A549 (cell line): ENCODE results near the gene PTGR3. TPM values are rescaled to one million over a fixed set of nuclear protein-coding genes. Genes with fewer than 3 reads are reported as not detected.

Source experiments
- ATAC-seq, 2 experiments: fragments of 200-7000 bp in 1 of 2; fragments of >200 bp in 1 of 2; cut with Nextera tagmentation in 1 of 2; cut with Tn5 transposase in 1 of 2; 3 replicates each; pipeline versions ENCODE4 v1.8.0 to v1.9.1; 2018 to 2020; ENCODE audit warnings: mild to moderate bottlenecking in 1 of 2, moderate library complexity in 1 of 2
- CTCF ChIA-PET: fragments of 300-600 bp; sonication (Branson Sonifier 250); formaldehyde crosslinking; extraction: SDS; loops from one replicate; lab custom pipeline; 2021; ENCODE audit warnings: antibody characterized with exemption, inconsistent platforms; lab: Yijun Ruan, JAX
- POLR2A ChIA-PET: fragments of 350-600 bp; formaldehyde crosslinking; extraction: SDS; loops from one replicate; lab custom pipeline; 2021; ENCODE audit warnings: antibody characterized with exemption, inconsistent platforms; lab: Yijun Ruan, JAX
- DNase-seq, 2 experiments: peaks; one replicate each; pipeline versions ENCODE4 v3.0.0 to v3.0.0-alpha.2; 2011 to 2016; ENCODE audit warnings: low read depth in 1 of 2, low spot score in 1 of 2
- FAIRE-seq: peaks from 2 replicates; lab custom pipeline; 2011; peaks lifted over from hg19 to GRCh38; lab: Jason Lieb, UNC
- H3K27ac ChIP-seq, 2 experiments: fragments of >200 bp; sonication (Bioruptor Twin); formaldehyde crosslinking; 3 replicates each; pipeline ENCODE4 v1.5.1; 2016 to 2017
- H3K4me1 ChIP-seq: fragments of >200 bp; sonication (Bioruptor Twin); formaldehyde crosslinking; 3 replicates; pipeline ENCODE4 v1.6.1; 2016
- H3K4me2 ChIP-seq: fragments of >200 bp; sonication (Bioruptor Twin); formaldehyde crosslinking; 3 replicates; pipeline ENCODE4 v1.6.1; 2016
- H3K4me3 ChIP-seq: fragments of >200 bp; sonication (Bioruptor Twin); formaldehyde crosslinking; 3 replicates; pipeline ENCODE4 v1.5.1; 2016
- H3K9me3 ChIP-seq: fragments of >200 bp; sonication (Bioruptor Twin); formaldehyde crosslinking; 3 replicates; pipeline ENCODE4 v1.6.1; 2016
- BHLHE40 ChIP-seq: IDR thresholded peaks from 2 replicates; pipeline ENCODE4 v1.6.1; 2012; ENCODE audit warnings: low read depth, low read length, inconsistent platforms
- CHD2 ChIP-seq: fragments of 150-350 bp; IDR thresholded peaks from 2 replicates; pipeline ENCODE4 v1.6.1; 2014; ENCODE audit warnings: low read length; ENCODE audit not compliant: partially characterized antibody
- CHD4 ChIP-seq: fragments of 200-600 bp; sonication (generic); IDR thresholded peaks from 2 replicates; pipeline ENCODE4 v1.6.1; 2016; ENCODE audit warnings: antibody characterized with exemption, mild to moderate bottlenecking, borderline replicate concordance
- EHF ChIP-seq: fragments of 250-450 bp; sonication (Bioruptor Pico); IDR thresholded peaks from 2 replicates; pipeline ENCODE4 v1.5.0; 2020; ENCODE audit warnings: mild to moderate bottlenecking
- ESRRA ChIP-seq: fragments of 150-350 bp; IDR thresholded peaks from 2 replicates; pipeline ENCODE4 v1.6.1; 2014; ENCODE audit warnings: mild to moderate bottlenecking, low read length, borderline replicate concordance
- FOSB ChIP-seq: fragments of 250-450 bp; sonication (Bioruptor Pico); IDR thresholded peaks from 2 replicates; pipeline ENCODE4 v1.5.0; 2020; ENCODE audit warnings: mild to moderate bottlenecking, moderate library complexity
- GATA3 ChIP-seq: IDR thresholded peaks from 2 replicates; pipeline ENCODE4 v1.6.1; 2012; ENCODE audit warnings: borderline replicate concordance
- HEYL ChIP-seq: fragments of 250-450 bp; sonication (Bioruptor Pico); IDR thresholded peaks from 2 replicates; pipeline ENCODE4 v1.8.0; 2021; ENCODE audit warnings: mild to moderate bottlenecking, moderate library complexity
- HOXA7 ChIP-seq: fragments of 250-450 bp; sonication (Bioruptor Pico); IDR thresholded peaks from 2 replicates; pipeline ENCODE4 v1.5.0; 2020; ENCODE audit warnings: mild to moderate bottlenecking, moderate library complexity
- HOXB13 ChIP-seq: fragments of 250-450 bp; sonication (Bioruptor Pico); IDR thresholded peaks from 2 replicates; pipeline ENCODE4 v1.5.0; 2020; ENCODE audit warnings: low read depth, mild to moderate bottlenecking, moderate library complexity
- JUN ChIP-seq, 2 experiments: fragments of >200 bp; sonication (Bioruptor Twin); formaldehyde crosslinking; IDR thresholded peaks; 2 replicates in 1 of 2; 3 replicates in 1 of 2; pipeline ENCODE4 v1.6.1; 2016 to 2017
- MAZ ChIP-seq: fragments of 150-350 bp; IDR thresholded peaks from 2 replicates; pipeline ENCODE4 v1.6.1; 2014; ENCODE audit warnings: antibody characterized with exemption, low read depth, low read length, borderline replicate concordance
- MYC ChIP-seq: IDR thresholded peaks from 2 replicates; pipeline ENCODE4 v1.6.1; 2012; ENCODE audit warnings: mild to moderate bottlenecking, inconsistent platforms, low read length, improper control_type of control experiment, borderline replicate concordance
- NPAS2 ChIP-seq: fragments of 250-450 bp; sonication (Bioruptor Pico); IDR thresholded peaks from 2 replicates; pipeline ENCODE4 v1.8.0; 2022; ENCODE audit warnings: mild to moderate bottlenecking, moderate library complexity, borderline replicate concordance
- POLR2A ChIP-seq: IDR thresholded peaks from 2 replicates; pipeline ENCODE4 v1.6.1; 2012; ENCODE audit warnings: mild to moderate bottlenecking, low read length
- POLR2AphosphoS2 ChIP-seq: conservative IDR thresholded peaks from 2 replicates; pipeline ENCODE4 v1.6.1; 2012; ENCODE audit warnings: low read length, improper control_type of control experiment, inconsistent platforms
- RAD21 ChIP-seq, 2 experiments: fragments of >200 bp in 1 of 2; sonication (Bioruptor Twin) in 1 of 2; formaldehyde crosslinking in 1 of 2; IDR thresholded peaks in 1 of 2; conservative IDR thresholded peaks in 1 of 2; 2 replicates in 1 of 2; 3 replicates in 1 of 2; pipeline ENCODE4 v1.6.1; 2012 to 2018; ENCODE audit warnings: inconsistent platforms in 1 of 2
- RCOR1 ChIP-seq: fragments of 150-350 bp; IDR thresholded peaks from 2 replicates; pipeline ENCODE4 v1.6.1; 2014; ENCODE audit warnings: antibody characterized with exemption, low read length, low read depth
- SMC3 ChIP-seq: fragments of >200 bp; sonication (Bioruptor Twin); formaldehyde crosslinking; IDR thresholded peaks from 3 replicates; pipeline ENCODE4 v1.6.1; 2018; ENCODE audit warnings: inconsistent platforms
- ZC3H11A ChIP-seq: fragments of 450-650 bp; IDR thresholded peaks from 2 replicates; pipeline ENCODE4 v1.6.1; 2014; ENCODE audit warnings: antibody characterized with exemption, mild to moderate bottlenecking
- ZNF302 ChIP-seq: fragments of 250-450 bp; sonication (Bioruptor Pico); IDR thresholded peaks from 2 replicates; pipeline ENCODE4 v1.9.0; 2021; ENCODE audit warnings: inconsistent platforms, mild to moderate bottlenecking, moderate library complexity
- WGBS: methylation state at CpG from one replicate; pipeline ENCODE4 v1.1.6; 2017; ENCODE audit errors: missing lambda C conversion rate; 5-methylcytosine and 5-hydroxymethylcytosine counted together
- polyA plus RNA-seq, 4 experiments: library from polyadenylated mRNA; depleted of rRNA in 3 of 4; stranded (reverse); fragments of >200 nt; fragmentation: RNase III in 1 of 4; extraction: RNeasy Plus Mini Kit Qiagen cat#74134 plus additional on column Dnase treatment in 1 of 4; gene quantifications; 2 replicates in 3 of 4; 3 replicates in 1 of 4; pipeline ENCODE4 v1.2.3, GENCODE V29; 2011 to 2017
- TF ChIP-seq, protein P1 (sequence below): fragments of >200 bp; sonication (Bioruptor Twin); formaldehyde crosslinking; IDR thresholded peaks from 2 replicates; pipeline ENCODE4 v1.6.1; 2016
- TF ChIP-seq, protein P2 (sequence below): IDR thresholded peaks from 2 replicates; pipeline ENCODE4 v1.6.1; 2012
- TF ChIP-seq, protein P3 (sequence below): fragments of >200 bp; sonication (Bioruptor Twin); formaldehyde crosslinking; IDR thresholded peaks from 3 replicates; pipeline ENCODE4 v1.6.1; 2016
- TF ChIP-seq, protein P4 (sequence below): fragments of 250-450 bp; sonication (Bioruptor Pico); IDR thresholded peaks from 2 replicates; pipeline ENCODE4 v1.5.0; 2020; ENCODE audit warnings: low read depth, mild to moderate bottlenecking, moderate library complexity
- TF ChIP-seq, protein P5 (sequence below): IDR thresholded peaks from 2 replicates; pipeline ENCODE4 v1.6.1; 2012
- TF ChIP-seq, protein P6 (sequence below): fragments of 450-650 bp; IDR thresholded peaks from 2 replicates; pipeline ENCODE4 v1.6.1; 2014; ENCODE audit warnings: antibody characterized with exemption
- TF ChIP-seq, protein P7 (sequence below): IDR thresholded peaks from 2 replicates; pipeline ENCODE4 v1.6.1; 2012; ENCODE audit warnings: low read depth, borderline replicate concordance
- TF ChIP-seq, protein P8 (sequence below): fragments of 150-350 bp; IDR thresholded peaks from 2 replicates; pipeline ENCODE4 v1.6.1; 2014; ENCODE audit warnings: low read depth, mild to moderate bottlenecking, low read length

The PTGR3 gene
- polyA plus RNA-seq, 2 of the 4 experiments (the other 2 are of a cell fraction) = 7.2 to 18.5 TPM

DNA sequence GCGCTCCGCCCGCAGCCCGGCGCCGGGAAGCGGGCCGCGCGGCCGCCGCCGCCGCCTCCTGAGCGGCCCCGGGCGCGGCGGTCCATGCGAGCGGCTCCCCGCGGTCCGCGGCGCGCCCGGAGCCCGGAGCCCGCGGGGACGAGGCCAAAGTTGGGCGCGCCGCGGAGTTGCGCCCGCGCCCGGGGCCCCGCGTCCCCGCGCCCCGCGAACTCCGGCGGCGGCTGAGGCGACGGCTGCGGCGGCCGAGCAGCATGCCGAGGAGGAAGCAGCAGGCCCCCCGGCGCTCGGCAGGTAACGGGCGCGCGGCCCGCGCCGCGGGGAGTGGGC is 2.6 kb upstream of the PTGR3 start:
- WGBS = 3% methylated on average over 10 of the region's 66 CpGs
- ATAC-seq = no peak
- H3K9me3 ChIP-seq = no peaks in the 10 kb centered on the region
- FAIRE-seq = no peak
- peak overlapping the region; percentile 83 for H3K4me3 ChIP-seq
- H3K4me2 ChIP-seq = peak overlapping the region; percentile 77
- peaks cover 19% of the 10 kb centered on the region for H3K4me1 ChIP-seq
- no peak for DNase-seq
- peak overlapping the region; percentile 81 to 99 for H3K27ac ChIP-seq
- TF ChIP-seq MYC (no peak), ZC3H11A (no peak), HOXB13 (CRISPR knock-in tag) (no peak), CHD4 (no peak), CHD2 (no peak), RAD21 (conservative IDR thresholded peaks at IDR 0.05 in 1 of 2, IDR thresholded peaks at IDR 0.05 in 1 of 2) (no peak), HEYL (CRISPR knock-in tag) (no peak), RCOR1 (no peak), ESRRA (no peak), NPAS2 (no peak)
- TF ChIP-seq, protein P1, sequence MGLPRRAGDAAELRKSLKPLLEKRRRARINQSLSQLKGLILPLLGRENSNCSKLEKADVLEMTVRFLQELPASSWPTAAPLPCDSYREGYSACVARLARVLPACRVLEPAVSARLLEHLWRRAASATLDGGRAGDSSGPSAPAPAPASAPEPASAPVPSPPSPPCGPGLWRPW = no peak
- TF ChIP-seq, protein P2, sequence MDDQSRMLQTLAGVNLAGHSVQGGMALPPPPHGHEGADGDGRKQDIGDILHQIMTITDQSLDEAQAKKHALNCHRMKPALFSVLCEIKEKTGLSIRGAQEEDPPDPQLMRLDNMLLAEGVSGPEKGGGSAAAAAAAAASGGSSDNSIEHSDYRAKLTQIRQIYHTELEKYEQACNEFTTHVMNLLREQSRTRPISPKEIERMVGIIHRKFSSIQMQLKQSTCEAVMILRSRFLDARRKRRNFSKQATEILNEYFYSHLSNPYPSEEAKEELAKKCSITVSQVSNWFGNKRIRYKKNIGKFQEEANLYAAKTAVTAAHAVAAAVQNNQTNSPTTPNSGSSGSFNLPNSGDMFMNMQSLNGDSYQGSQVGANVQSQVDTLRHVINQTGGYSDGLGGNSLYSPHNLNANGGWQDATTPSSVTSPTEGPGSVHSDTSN = no peak
- TF ChIP-seq, protein P3, sequence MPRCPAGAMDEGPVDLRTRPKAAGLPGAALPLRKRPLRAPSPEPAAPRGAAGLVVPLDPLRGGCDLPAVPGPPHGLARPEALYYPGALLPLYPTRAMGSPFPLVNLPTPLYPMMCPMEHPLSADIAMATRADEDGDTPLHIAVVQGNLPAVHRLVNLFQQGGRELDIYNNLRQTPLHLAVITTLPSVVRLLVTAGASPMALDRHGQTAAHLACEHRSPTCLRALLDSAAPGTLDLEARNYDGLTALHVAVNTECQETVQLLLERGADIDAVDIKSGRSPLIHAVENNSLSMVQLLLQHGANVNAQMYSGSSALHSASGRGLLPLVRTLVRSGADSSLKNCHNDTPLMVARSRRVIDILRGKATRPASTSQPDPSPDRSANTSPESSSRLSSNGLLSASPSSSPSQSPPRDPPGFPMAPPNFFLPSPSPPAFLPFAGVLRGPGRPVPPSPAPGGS = no peak
- TF ChIP-seq, protein P4, sequence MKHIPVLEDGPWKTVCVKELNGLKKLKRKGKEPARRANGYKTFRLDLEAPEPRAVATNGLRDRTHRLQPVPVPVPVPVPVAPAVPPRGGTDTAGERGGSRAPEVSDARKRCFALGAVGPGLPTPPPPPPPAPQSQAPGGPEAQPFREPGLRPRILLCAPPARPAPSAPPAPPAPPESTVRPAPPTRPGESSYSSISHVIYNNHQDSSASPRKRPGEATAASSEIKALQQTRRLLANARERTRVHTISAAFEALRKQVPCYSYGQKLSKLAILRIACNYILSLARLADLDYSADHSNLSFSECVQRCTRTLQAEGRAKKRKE (CRISPR knock-in tag) = no peak
- CTCF ChIA-PET = no interaction called here
- POLR2A ChIA-PET = no interaction called here

DNA sequence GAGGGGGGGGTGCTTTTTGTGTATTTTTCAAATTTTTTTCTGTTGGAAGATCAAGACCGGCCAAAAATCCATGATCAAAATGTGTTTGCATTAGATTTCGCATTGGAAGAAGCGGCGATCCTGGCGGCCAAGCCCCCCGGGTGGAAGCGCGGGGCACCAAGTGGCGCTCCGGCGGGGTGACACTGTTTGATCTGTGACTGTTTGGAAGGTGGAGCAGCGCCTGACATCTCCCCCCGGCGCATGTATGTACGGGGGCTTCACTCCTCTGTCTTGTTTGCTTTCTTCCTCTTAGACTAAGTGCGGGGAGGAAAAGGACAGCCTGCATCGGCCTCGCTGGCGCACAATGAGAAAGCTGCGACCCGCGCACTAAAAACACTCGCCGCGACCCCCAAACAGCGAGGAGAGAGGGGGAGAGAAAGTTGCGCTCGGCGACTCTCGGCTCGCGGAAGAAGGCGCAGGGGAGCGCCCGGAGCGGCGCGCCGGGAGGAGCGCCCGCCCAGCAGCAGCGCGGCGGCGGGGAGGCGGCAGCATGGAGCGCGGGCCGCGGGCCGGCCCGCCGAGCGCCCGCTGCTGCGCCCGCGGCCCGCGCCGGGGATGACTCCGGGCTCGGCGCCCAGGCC is 2.2 kb upstream of the PTGR3 start:
- ATAC-seq (no peak), DNase-seq (peak in 1 of 2 experiments; percentile 3), FAIRE-seq (no peak)
- Histone ChIP-seq H3K9me3 (no peaks in the 10 kb centered on the region), H3K27ac (peak overlapping the region; percentile 92 to 99), H3K4me1 (peaks cover 22% of the 10 kb centered on the region), H3K4me2 (peak overlapping the region; percentile 74), H3K4me3 (peak overlapping the region; percentile 83)
- WGBS = 1% methylated on average over 16 of the region's 64 CpGs
- TF ChIP-seq POLR2AphosphoS2 = no peak
- no peak for TF ChIP-seq HOXA7 (CRISPR knock-in tag)
- TF ChIP-seq JUN (IDR thresholded peaks at IDR 0.05) = no peak
- no peak for TF ChIP-seq ZC3H11A
- no peak for TF ChIP-seq NPAS2
- TF ChIP-seq, protein P5, sequence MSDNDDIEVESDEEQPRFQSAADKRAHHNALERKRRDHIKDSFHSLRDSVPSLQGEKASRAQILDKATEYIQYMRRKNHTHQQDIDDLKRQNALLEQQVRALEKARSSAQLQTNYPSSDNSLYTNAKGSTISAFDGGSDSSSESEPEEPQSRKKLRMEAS = no peak
- TF ChIP-seq MAZ = no peak
- TF ChIP-seq, protein P6, sequence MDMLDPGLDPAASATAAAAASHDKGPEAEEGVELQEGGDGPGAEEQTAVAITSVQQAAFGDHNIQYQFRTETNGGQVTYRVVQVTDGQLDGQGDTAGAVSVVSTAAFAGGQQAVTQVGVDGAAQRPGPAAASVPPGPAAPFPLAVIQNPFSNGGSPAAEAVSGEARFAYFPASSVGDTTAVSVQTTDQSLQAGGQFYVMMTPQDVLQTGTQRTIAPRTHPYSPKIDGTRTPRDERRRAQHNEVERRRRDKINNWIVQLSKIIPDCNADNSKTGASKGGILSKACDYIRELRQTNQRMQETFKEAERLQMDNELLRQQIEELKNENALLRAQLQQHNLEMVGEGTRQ = no peak
- no peak for TF ChIP-seq GATA3
- no peak for TF ChIP-seq POLR2A
- TF ChIP-seq, protein P7, sequence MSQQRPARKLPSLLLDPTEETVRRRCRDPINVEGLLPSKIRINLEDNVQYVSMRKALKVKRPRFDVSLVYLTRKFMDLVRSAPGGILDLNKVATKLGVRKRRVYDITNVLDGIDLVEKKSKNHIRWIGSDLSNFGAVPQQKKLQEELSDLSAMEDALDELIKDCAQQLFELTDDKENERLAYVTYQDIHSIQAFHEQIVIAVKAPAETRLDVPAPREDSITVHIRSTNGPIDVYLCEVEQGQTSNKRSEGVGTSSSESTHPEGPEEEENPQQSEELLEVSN = no peak
- TF ChIP-seq SMC3 = no peak
- no peak for TF ChIP-seq FOSB (CRISPR knock-in tag)
- TF ChIP-seq MYC = no peak
- TF ChIP-seq, protein P8, sequence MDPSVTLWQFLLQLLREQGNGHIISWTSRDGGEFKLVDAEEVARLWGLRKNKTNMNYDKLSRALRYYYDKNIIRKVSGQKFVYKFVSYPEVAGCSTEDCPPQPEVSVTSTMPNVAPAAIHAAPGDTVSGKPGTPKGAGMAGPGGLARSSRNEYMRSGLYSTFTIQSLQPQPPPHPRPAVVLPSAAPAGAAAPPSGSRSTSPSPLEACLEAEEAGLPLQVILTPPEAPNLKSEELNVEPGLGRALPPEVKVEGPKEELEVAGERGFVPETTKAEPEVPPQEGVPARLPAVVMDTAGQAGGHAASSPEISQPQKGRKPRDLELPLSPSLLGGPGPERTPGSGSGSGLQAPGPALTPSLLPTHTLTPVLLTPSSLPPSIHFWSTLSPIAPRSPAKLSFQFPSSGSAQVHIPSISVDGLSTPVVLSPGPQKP = no peak
- TF ChIP-seq BHLHE40 = no peak
- TF ChIP-seq, protein P4 (CRISPR knock-in tag) = no peak
- no peak for TF ChIP-seq ZNF302 (CRISPR knock-in tag)
- no peak for TF ChIP-seq EHF (CRISPR knock-in tag)
- POLR2A ChIA-PET = interaction anchor here (0.7 to 0.8 kb wide), 2 partner anchors 198 to 231 kb away, joined by 4 to 5 read pairs; no protein-coding TSS in a partner anchor
- CTCF ChIA-PET = no interaction called here
